Breast epithelium (tissue), 4 donors: ENCODE measurements around the gene TMTC1. TPM values are rescaled to one million over a fixed set of nuclear protein-coding genes. Genes with fewer than 3 reads are reported as not detected.

ENCODE experiments used
- DNase-seq, 2 donors: peaks; one replicate each; pipeline ENCODE4 v3.0.0-alpha.2; 2019; ENCODE audit warnings: low spot score in 2 of 2
- H3K27ac ChIP-seq, 2 donors: fragments of 200-600 bp; sonication (generic) in 1 of 2; one replicate each; pipeline ENCODE4 v1.5.1; 2016 to 2019; ENCODE audit warnings: mild to moderate bottlenecking in 1 of 2
- H3K27me3 ChIP-seq, 2 donors: fragments of 200-600 bp; sonication (generic) in 1 of 2; one replicate each; pipeline versions ENCODE4 v1.5.1 to v1.6.0; 2017 to 2019; ENCODE audit warnings: control low read depth in 1 of 2, mild to moderate bottlenecking in 1 of 2
- H3K36me3 ChIP-seq: fragments of 200-600 bp; one replicate; pipeline ENCODE4 v1.5.1; 2019
- H3K4me1 ChIP-seq, 2 donors: fragments of 200-600 bp; sonication (generic); one replicate each; pipeline ENCODE4 v1.5.1; 2016 to 2019; ENCODE audit warnings: control low read depth in 1 of 2
- H3K4me3 ChIP-seq, 3 donors: fragments of 200-600 bp; sonication (generic); 1 replicate in 2 of 3; 2 replicates in 1 of 3; pipeline ENCODE4 v1.5.1; 2016 to 2019; ENCODE audit warnings: mild to moderate bottlenecking in 3 of 3, moderate library complexity in 2 of 3
- H3K9me3 ChIP-seq, 2 donors: fragments of 200-600 bp; sonication (generic) in 1 of 2; one replicate each; pipeline ENCODE4 v1.5.1; 2016 to 2019; ENCODE audit warnings: control low read depth in 1 of 2
- CTCF ChIP-seq, 3 donors: fragments of 450-650 bp; IDR thresholded peaks; one replicate each; pipeline ENCODE4 v1.5.1; 2016 to 2017; ENCODE audit warnings: antibody characterized with exemption in 3 of 3, mild to moderate bottlenecking in 3 of 3, moderate library complexity in 3 of 3
- POLR2A ChIP-seq: fragments of 450-650 bp; IDR thresholded peaks from one replicate; pipeline ENCODE4 v1.6.1; 2016; ENCODE audit warnings: antibody characterized with exemption, mild to moderate bottlenecking, moderate library complexity
- POLR2AphosphoS5 ChIP-seq, 3 donors: sonication (generic); formaldehyde crosslinking; IDR thresholded peaks; one replicate each; pipeline ENCODE4 v1.6.1; 2017; ENCODE audit warnings: antibody characterized with exemption in 3 of 3
- intact Hi-C: fragments of 100-400 bp; cut with DNase I; formaldehyde crosslinking; loops from one replicate; pipeline ENCODE4 v1.15.1; 2023; ENCODE audit warnings: low total_unique reads
- total RNA-seq, 3 donors: library from RNA; depleted of rRNA; stranded (reverse); fragments of >200 nt; gene quantifications; one replicate each; pipeline ENCODE4 v1.1.0, GENCODE V29; 2016

Gene TMTC1
- total RNA-seq, 3 donors from 2014 or later = 49.9 to 87.2 (median 71.8) TPM

GRCh38 chr12:29702222-29702621 is 81.5 kb downstream of the TMTC1 start:
- H3K36me3 ChIP-seq = no peaks in the 10 kb centered on the region
- TF ChIP-seq POLR2AphosphoS5 (IDR thresholded peaks at IDR 0.05) (no peak), POLR2A (no peak), CTCF (IDR thresholded peaks at IDR 0.05) (no peak)
- intact Hi-C loops = no loop called here
- H3K27ac ChIP-seq = no peak overlapping the region
- H3K4me3 ChIP-seq = no peak overlapping the region
- H3K9me3 ChIP-seq = no peaks in the 10 kb centered on the region
- H3K4me1 ChIP-seq = no peaks in the 10 kb centered on the region
- no peaks in the 10 kb centered on the region for H3K27me3 ChIP-seq
- no peak for DNase-seq

GRCh38 chr12:29700761-29701481 is 82.8 kb downstream of the TMTC1 start:
- Histone ChIP-seq H3K36me3 (no peaks in the 10 kb centered on the region), H3K4me1 (no peaks in the 10 kb centered on the region), H3K9me3 (no peaks in the 10 kb centered on the region), H3K27ac (no peak overlapping the region), H3K27me3 (no peaks in the 10 kb centered on the region), H3K4me3 (no peak overlapping the region)
- DNase-seq = no peak
- intact Hi-C loops = no loop called here
- TF ChIP-seq POLR2A (no peak), POLR2AphosphoS5 (IDR thresholded peaks at IDR 0.05) (no peak), CTCF (IDR thresholded peaks at IDR 0.05) (no peak)

- H3K27me3 ChIP-seq = no peaks in the 10 kb centered on the region
- no peaks in the 10 kb centered on the region for H3K36me3 ChIP-seq
- no peaks in the 10 kb centered on the region for H3K9me3 ChIP-seq
- H3K4me3 ChIP-seq = no peak overlapping the region
- intact Hi-C loops = no loop called here
- H3K4me1 ChIP-seq = no peaks in the 10 kb centered on the region
- no peak overlapping the region for H3K27ac ChIP-seq
- no peak for DNase-seq
- TF ChIP-seq POLR2AphosphoS5 (IDR thresholded peaks at IDR 0.05) (no peak), POLR2A (no peak), CTCF (IDR thresholded peaks at IDR 0.05) (no peak)
Observed at GRCh38 chr12:29698756-29699155, 85.0 kb downstream of the TMTC1 start.

GRCh38 chr12:29695800-29696199 is 87.9 kb downstream of the TMTC1 start:
- no peaks in the 10 kb centered on the region for H3K36me3 ChIP-seq
- H3K4me3 ChIP-seq = no peak overlapping the region
- no peak for DNase-seq
- intact Hi-C loops = loop anchor here (2.0 kb wide), 1 partner anchor 47 kb away; no protein-coding TSS in a partner anchor
- H3K27me3 ChIP-seq = no peaks in the 10 kb centered on the region
- H3K27ac ChIP-seq = no peak overlapping the region
- TF ChIP-seq POLR2A (no peak), CTCF (IDR thresholded peaks at IDR 0.05) (no peak), POLR2AphosphoS5 (IDR thresholded peaks at IDR 0.05) (no peak)
- H3K9me3 ChIP-seq = no peaks in the 10 kb centered on the region
- H3K4me1 ChIP-seq = no peaks in the 10 kb centered on the region

GRCh38 chr12:29695026-29695425 is 88.7 kb downstream of the TMTC1 start:
- H3K36me3 ChIP-seq = no peaks in the 10 kb centered on the region
- no peak overlapping the region for H3K27ac ChIP-seq
- no peaks in the 10 kb centered on the region for H3K27me3 ChIP-seq
- no peak overlapping the region for H3K4me3 ChIP-seq
- no peaks in the 10 kb centered on the region for H3K4me1 ChIP-seq
- TF ChIP-seq POLR2AphosphoS5 (IDR thresholded peaks at IDR 0.05) = no peak
- no peaks in the 10 kb centered on the region for H3K9me3 ChIP-seq
- intact Hi-C loops = no loop called here
- no peak for DNase-seq
